ENCODE results near the gene RRM1.

- TF ChIP-seq POLR2AphosphoS5 (IDR thresholded peaks at IDR 0.05; ENCODE audit: low read depth, low read length) (no peak), TAF1 (IDR thresholded peaks at IDR 0.05; ENCODE audit: borderline replicate concordance, insufficient read depth, low read length) (0 out of 2 replicates have a peak, but pooled peaks have one; percentile 9), REST (IDR thresholded peaks at IDR 0.05; ENCODE audit: insufficient read depth in 1 of 2, low read depth in 2 of 2, low read length in 2 of 2) (no peak), SIN3A (IDR thresholded peaks at IDR 0.05; ENCODE audit: borderline replicate concordance, insufficient read depth, low read length) (no peak), FOXP2 (optimal IDR thresholded peaks at IDR 0.05; ENCODE audit: borderline replicate concordance, extremely low read depth, extremely low read length, insufficient read depth) (no peak)
Measured at GRCh38 chr11:4187055-4187988, 92.7 kb downstream of the RRM1 start.

All from PFSK-1 (cell line).